HepG2 (cell line): ENCODE measurements around the gene DCAF4L1. TPM values are rescaled to one million over a fixed set of nuclear protein-coding genes. Genes with fewer than 3 reads are reported as not detected.
A peak's percentile ranks its signal among the peaks of the same experiment; 100 is the strongest.

ENCODE experiments used
- ATAC-seq: fragments of 200-7000 bp; cut with Tn5 transposase; 3 replicates; pipeline ENCODE4 v1.9.1; 2020; ENCODE audit warnings: mild to moderate bottlenecking, moderate library complexity
- BruUV-seq: library from RNA; stranded (reverse); fragments of 400-500 nt; replicated peaks from 2 replicates; lab custom pipeline; 2021; lab: Mats Ljungman, UMichigan
- CTCF ChIA-PET: fragments of 300-600 bp; formaldehyde crosslinking; extraction: SDS; loops from one replicate; lab custom pipeline; 2021; ENCODE audit warnings: low total read pairs, inconsistent platforms, low intra/inter-chr PET ratio; lab: Yijun Ruan, JAX
- POLR2A ChIA-PET: fragments of 350-600 bp; sonication (Branson Sonifier 250); formaldehyde crosslinking; loops from one replicate; lab custom pipeline; 2020; ENCODE audit warnings: antibody characterized with exemption, inconsistent platforms; lab: Yijun Ruan, JAX
- DNase-seq: peaks from one replicate; pipeline ENCODE4 v3.0.0-alpha.2; 2015; ENCODE audit warnings: low spot score
- FAIRE-seq: peaks from 3 replicates; lab custom pipeline; 2011; peaks lifted over from hg19 to GRCh38; lab: Jason Lieb, UNC
- H2AFZ ChIP-seq: one replicate; pipeline ENCODE4 v1.6.1; 2011; ENCODE audit warnings: low read length, inconsistent platforms
- H3K27ac ChIP-seq: fragments of 300-600 bp; 3 replicates; pipeline ENCODE4 v1.8.0; 2011; ENCODE audit warnings: mixed run types, mild to moderate bottlenecking, mixed read lengths, low read length, inconsistent platforms; ENCODE audit not compliant: insufficient read depth; ENCODE audit errors: extremely low read length
- H3K27me3 ChIP-seq, 2 experiments: fragments of 200-600 bp in 1 of 2; 2 replicates in 1 of 2; 3 replicates in 1 of 2; pipeline versions ENCODE4 v1.6.0 to v1.8.0; 2011; ENCODE audit warnings: low read length in 2 of 2, mild to moderate bottlenecking in 2 of 2, moderate library complexity in 2 of 2, inconsistent platforms in 1 of 2; ENCODE audit not compliant: insufficient read depth in 2 of 2, control insufficient read depth in 1 of 2
- H3K36me3 ChIP-seq, 2 experiments: fragments of 200-600 bp in 1 of 2; replicated peaks in 1 of 2; 2 replicates in 1 of 2; 3 replicates in 1 of 2; pipeline versions ENCODE4 v1.5.1 to v1.8.0; 2011; ENCODE audit warnings: low read length in 2 of 2, inconsistent platforms in 1 of 2; ENCODE audit not compliant: insufficient read depth in 2 of 2, control insufficient read depth in 1 of 2
- H3K4me1 ChIP-seq: 2 replicates; pipeline ENCODE4 v1.5.1; 2012; ENCODE audit warnings: low read length, inconsistent platforms; ENCODE audit not compliant: insufficient read depth
- H3K4me2 ChIP-seq: 2 replicates; pipeline ENCODE4 v1.6.0; 2011; ENCODE audit warnings: low read depth, low read length, inconsistent platforms
- H3K4me3 ChIP-seq, 3 experiments: fragments of 200-600 bp in 1 of 3; sonication (generic), shearing (Covaris generic) in 1 of 3; replicated peaks in 1 of 3; 2 replicates each; pipeline ENCODE4 v1.5.1; 2011 to 2016; ENCODE audit warnings: low read length in 3 of 3, inconsistent platforms in 2 of 3, low read depth in 2 of 3, mild to moderate bottlenecking in 2 of 3, control low read depth in 1 of 3, mixed read lengths in 1 of 3; ENCODE audit not compliant: insufficient read depth in 1 of 3
- H3K79me2 ChIP-seq: one replicate; pipeline ENCODE4 v1.6.1; 2011; ENCODE audit warnings: low read length, inconsistent platforms; ENCODE audit not compliant: insufficient read depth
- H3K9ac ChIP-seq: 2 replicates; pipeline ENCODE4 v1.6.0; 2011; ENCODE audit warnings: mild to moderate bottlenecking, low read depth, low read length, inconsistent platforms; ENCODE audit not compliant: insufficient read depth
- H3K9me3 ChIP-seq: 2 replicates; pipeline ENCODE4 v1.5.1; 2012; ENCODE audit warnings: mild to moderate bottlenecking, low read length
- H4K20me1 ChIP-seq: 2 replicates; pipeline ENCODE4 v1.6.0; 2011; ENCODE audit warnings: inconsistent platforms, mild to moderate bottlenecking, low read length, moderate library complexity; ENCODE audit not compliant: insufficient read depth
- DNMT1 ChIP-seq: sonication (generic); formaldehyde crosslinking; IDR thresholded peaks from 2 replicates; pipeline ENCODE4 v1.5.1; 2020; ENCODE audit warnings: mild to moderate bottlenecking, missing genetic modification reagents
- JUNB ChIP-seq: sonication (generic); formaldehyde crosslinking; IDR thresholded peaks from 2 replicates; pipeline ENCODE4 v1.8.0; 2022; ENCODE audit warnings: missing genetic modification reagents, mild to moderate bottlenecking, borderline replicate concordance
- KDM5A ChIP-seq: fragments of 200-600 bp; sonication (generic); IDR thresholded peaks from 2 replicates; pipeline ENCODE4 v1.7.0; 2018; ENCODE audit warnings: antibody characterized with exemption, mild to moderate bottlenecking, low read length, borderline replicate concordance
- NFRKB ChIP-seq: fragments of 450-650 bp; IDR thresholded peaks from 2 replicates; pipeline ENCODE4 v1.6.1; 2017
- SNAI1 ChIP-seq: sonication (generic); formaldehyde crosslinking; IDR thresholded peaks from 2 replicates; pipeline ENCODE4 v1.5.0; 2020; ENCODE audit warnings: mild to moderate bottlenecking, missing genetic modification reagents, borderline replicate concordance
- ZBTB42 ChIP-seq: sonication (generic); formaldehyde crosslinking; IDR thresholded peaks from 2 replicates; pipeline ENCODE4 v1.5.0; 2020; ENCODE audit warnings: mild to moderate bottlenecking, missing genetic modification reagents
- ZNF543 ChIP-seq: sonication (generic); formaldehyde crosslinking; IDR thresholded peaks from 2 replicates; pipeline ENCODE4 v1.4.0; 2020; ENCODE audit warnings: mild to moderate bottlenecking, missing genetic modification reagents
- ZNF546 ChIP-seq: sonication (generic); formaldehyde crosslinking; conservative IDR thresholded peaks from 2 replicates; pipeline ENCODE4 v1.8.1; 2023; ENCODE audit warnings: mild to moderate bottlenecking, missing genetic modification reagents
- ZNF569 ChIP-seq: sonication (generic); formaldehyde crosslinking; IDR thresholded peaks from 2 replicates; pipeline ENCODE4 v1.5.0; 2020; ENCODE audit warnings: mild to moderate bottlenecking, missing genetic modification reagents, moderate library complexity, borderline replicate concordance
- ZNF878 ChIP-seq: sonication (generic); formaldehyde crosslinking; IDR thresholded peaks from 2 replicates; pipeline ENCODE4 v1.8.1; 2023; ENCODE audit warnings: mild to moderate bottlenecking, missing genetic modification reagents, moderate library complexity
- WGBS: methylation state at CpG from one replicate; pipeline ENCODE4 v1.1.6; 2017; ENCODE audit warnings: low lambda C conversion rate; 5-methylcytosine and 5-hydroxymethylcytosine counted together
- in situ Hi-C: cut with HindIII; loops from 2 replicates; pipeline ENCODE4 v1.10.0; 2017; ENCODE audit warnings: low pct_unique_long_range_greater_than_20kb; ENCODE audit not compliant: extremely low pct_ligation_motif_present
- intact Hi-C: fragments of 100-400 bp; cut with micrococcal nuclease; formaldehyde crosslinking; loops from one replicate; pipeline ENCODE4 v1.10.0; 2022; ENCODE audit not compliant: unreplicated experiment
- polyA plus RNA-seq, 8 experiments: library from polyadenylated mRNA; depleted of rRNA in 3 of 8; stranded (reverse) in 7 of 8; unstranded in 1 of 8; fragments of >200 nt; fragmentation: Illumina TruSeq in 4 of 8; extraction: Trizol in 4 of 8; gene quantifications; 2 replicates each; pipeline versions ENCODE4 v1.2.1 to v1.2.3, GENCODE V29; 2011 to 2016; ENCODE audit warnings: low read depth in 4 of 8, missing spikeins in 1 of 8, mixed read lengths in 1 of 8; ENCODE audit not compliant: insufficient read depth in 1 of 8
- total RNA-seq, 5 experiments: library from RNA; depleted of rRNA; stranded (reverse); fragments of >200 nt; fragmentation: Illumina TruSeq; extraction: Trizol; gene quantifications; 2 replicates each; pipeline ENCODE4 v1.2.3, GENCODE V29; 2016; ENCODE audit warnings: low read depth in 1 of 5
- TF ChIP-seq, protein P1 (sequence below): sonication (generic); formaldehyde crosslinking; IDR thresholded peaks from 2 replicates; pipeline ENCODE4 v1.8.1; 2023; ENCODE audit warnings: mild to moderate bottlenecking, moderate library complexity, missing genetic modification reagents

The DCAF4L1 gene
- total and polyA plus RNA-seq, 2 of the 13 experiments (the other 11 are each of a cell fraction or from before 2014, with no cell fraction given), result 0.05 to 0.09 TPM

DNA sequence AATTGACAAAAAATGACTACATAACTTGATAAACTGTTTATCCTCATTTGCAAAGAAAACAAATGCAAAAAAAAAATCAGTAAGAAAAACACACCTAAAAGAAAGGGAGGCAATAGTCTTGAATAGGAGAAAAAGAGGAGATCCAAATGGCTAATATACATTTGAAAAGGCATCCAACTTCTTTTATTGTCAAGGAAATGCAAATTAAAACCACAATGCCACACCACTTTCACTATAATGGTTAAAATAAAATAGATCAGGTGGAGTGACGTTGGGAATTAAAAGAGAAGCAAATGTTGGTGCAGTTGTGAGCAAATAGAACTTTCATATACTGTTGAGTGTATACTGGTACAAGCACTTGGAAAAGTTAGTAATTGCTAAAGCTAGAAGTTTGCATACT, 3.6 kb downstream of the DCAF4L1 start (continued):
- no peak for TF ChIP-seq ZNF543 (CRISPR knock-in tag)

DNA sequence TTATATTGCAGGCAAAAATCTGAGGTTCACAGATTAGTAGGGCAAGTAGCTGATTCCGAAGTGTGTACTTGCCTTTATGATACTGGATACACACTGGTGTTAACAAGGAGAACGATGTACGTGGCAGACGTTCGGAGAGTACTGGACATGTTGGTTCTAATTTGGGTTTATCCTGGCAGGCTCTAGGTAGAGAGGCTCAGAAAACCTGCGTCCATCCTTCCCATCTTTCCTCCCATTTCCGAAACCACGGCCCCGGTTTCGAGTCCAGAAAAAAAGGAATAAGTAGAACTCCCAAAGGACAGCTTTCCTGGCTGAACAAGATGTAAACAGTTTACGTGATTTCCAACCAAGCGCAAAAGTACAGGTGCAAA, 8.4 kb downstream of the DCAF4L1 start:
- CTCF ChIA-PET, result no interaction called here
- intact Hi-C loops, result no loop called here
- Histone ChIP-seq H3K27ac (peak overlapping the region; percentile 54), H3K36me3 (no peaks in the 10 kb centered on the region), H2AFZ (peak overlapping the region; percentile 98), H3K79me2 (peaks cover 39% of the 10 kb centered on the region), H4K20me1 (peaks cover 5% of the 10 kb centered on the region; the same call in 1 of the 2 replicates), H3K27me3 (no peaks in the 10 kb centered on the region; a peak in 1 of 5 replicates), H3K4me3 (peak overlapping the region; percentile 85 to 89 (median 89)), H3K4me1 (peaks cover 23% of the 10 kb centered on the region), H3K9me3 (no peaks in the 10 kb centered on the region), H3K4me2 (peak overlapping the region; percentile 90), H3K9ac (peak overlapping the region; percentile 87)
- ATAC-seq (peak; percentile 21), FAIRE-seq (no peak), DNase-seq (no peak)
- peak; percentile 14; the same call in 1 of the 2 replicates for TF ChIP-seq ZNF546 (CRISPR knock-in tag)
- 0 out of 2 replicates have a peak, but pooled peaks have one; percentile 11 for TF ChIP-seq SNAI1 (CRISPR knock-in tag)
- 0 out of 2 replicates have a peak, but pooled peaks have one; percentile 4 for TF ChIP-seq DNMT1 (CRISPR knock-in tag)
- 0 out of 2 replicates have a peak, but pooled peaks have one; percentile 12 for TF ChIP-seq ZNF878
- TF ChIP-seq, protein P1, sequence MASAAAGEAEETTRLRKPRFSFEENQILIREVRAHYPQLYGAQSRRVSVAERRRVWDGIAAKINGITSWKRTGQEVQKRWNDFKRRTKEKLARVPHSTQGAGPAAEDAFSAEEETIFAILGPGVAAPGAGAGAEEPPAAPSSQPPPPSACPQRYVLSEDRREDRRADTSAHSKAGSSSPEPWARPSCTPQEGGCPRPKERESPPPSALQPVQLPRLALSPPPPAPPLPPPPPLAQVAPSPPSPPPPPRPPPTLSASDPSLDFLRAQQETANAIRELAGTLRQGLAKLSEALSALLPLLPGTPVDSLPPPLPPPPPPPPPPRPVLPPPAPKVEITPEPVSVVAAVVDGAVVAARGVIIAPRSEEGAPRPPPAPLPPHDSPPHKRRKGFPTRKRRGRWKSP (CRISPR knock-in tag), result 0 out of 2 replicates have a peak, but pooled peaks have one; percentile 3
- 0 out of 2 replicates have a peak, but pooled peaks have one; percentile 35 for TF ChIP-seq KDM5A
- TF ChIP-seq ZNF569, result 0 out of 2 replicates have a peak, but pooled peaks have one; percentile 19
- TF ChIP-seq JUNB (CRISPR knock-in tag), result no peak
- TF ChIP-seq NFRKB, result no peak
- 0 out of 2 replicates have a peak, but pooled peaks have one; percentile 40 for TF ChIP-seq ZBTB42 (CRISPR knock-in tag)
- in situ Hi-C loops, result no loop called here
- BruUV-seq, result no TSS peak
- WGBS, result under 1% methylated on average over 12 of the region's 12 CpGs
- POLR2A ChIA-PET, result interaction anchor here (1.1 to 1.6 kb wide), 3 partner anchors 47 to 667 kb away, joined by 3 to 7 read pairs (median 3); partner anchors contain the start of genes ATP8A1 and TMEM33
